ENCODE data around the gene ZBED4.
A peak's percentile ranks its signal among the peaks of the same experiment; 100 is the strongest.

ZBED4 gene

GRCh38 chr22:49913026-49913425, 59.4 kb downstream of the ZBED4 start:
- no peak overlapping the region for H3K18ac ChIP-seq (ENCODE audit: low read length)
- H3K27me3 ChIP-seq (ENCODE audit: control insufficient read depth in 3 of 3, insufficient read depth in 3 of 3, low read depth in 1 of 3, low read length in 3 of 3): no peaks in the 10 kb centered on the region
- no peak overlapping the region for H2AK5ac ChIP-seq (ENCODE audit: low read depth, low read length)
- no peak overlapping the region for H2BK12ac ChIP-seq (ENCODE audit: low read length)
- no peak overlapping the region for H3K23ac ChIP-seq (ENCODE audit: low read depth, low read length, poor library complexity)
- no peak overlapping the region for H3K9ac ChIP-seq (ENCODE audit: low read depth, low read length, poor library complexity)
- H3K36me3 ChIP-seq (replicated peaks in 1 of 2; ENCODE audit: control insufficient read depth in 2 of 2, insufficient read depth in 2 of 2, low read length in 2 of 2): peaks cover 14 to 24% of the 10 kb centered on the region in 2 donors
- no peak overlapping the region for H3K27ac ChIP-seq (replicated peaks; ENCODE audit: low read length)
- WGBS, 2 donors (ENCODE audit: extremely low coverage in 2 of 2, insufficient read length in 2 of 2, insufficient replicate concordance in 1 of 2): no CpG with 5 or more reads among the region's 14 CpGs
- H4K8ac ChIP-seq (ENCODE audit: low read depth, low read length): no peak overlapping the region
- H2BK5ac ChIP-seq (ENCODE audit: low read length): no peak overlapping the region
- H2AFZ ChIP-seq (ENCODE audit: low read length): no peak overlapping the region
- no peak overlapping the region for H4K91ac ChIP-seq (ENCODE audit: low read depth, low read length, poor library complexity)
- H3K4me3 ChIP-seq (ENCODE audit: low read length in 2 of 2): peak overlapping the region in 1 of 2 donors; percentile 22
- DNase-seq (ENCODE audit: low spot score): no peak
- no peak overlapping the region for H2BK15ac ChIP-seq (ENCODE audit: low read length)
- H3K79me1 ChIP-seq (ENCODE audit: low read depth, low read length): peaks cover 3% of the 10 kb centered on the region
- H3K4me1 ChIP-seq (ENCODE audit: control insufficient read depth in 2 of 2, insufficient read depth in 1 of 2, low read depth in 1 of 2, low read length in 2 of 2): peaks cover 2 to 5% of the 10 kb centered on the region in 2 donors
- H3K4ac ChIP-seq (ENCODE audit: low read length): no peak overlapping the region
- no peaks in the 10 kb centered on the region for H3K9me3 ChIP-seq (replicated peaks in 1 of 2; ENCODE audit: control insufficient read depth in 2 of 2, insufficient read depth in 1 of 2, low read depth in 1 of 2, low read length in 2 of 2)
- H3K14ac ChIP-seq (ENCODE audit: low read length): no peak overlapping the region
- H3K4me2 ChIP-seq (ENCODE audit: insufficient read depth, low read length, poor library complexity, severe bottlenecking): no peak overlapping the region
- H2BK120ac ChIP-seq (ENCODE audit: low read depth, low read length): no peak overlapping the region

DNA sequence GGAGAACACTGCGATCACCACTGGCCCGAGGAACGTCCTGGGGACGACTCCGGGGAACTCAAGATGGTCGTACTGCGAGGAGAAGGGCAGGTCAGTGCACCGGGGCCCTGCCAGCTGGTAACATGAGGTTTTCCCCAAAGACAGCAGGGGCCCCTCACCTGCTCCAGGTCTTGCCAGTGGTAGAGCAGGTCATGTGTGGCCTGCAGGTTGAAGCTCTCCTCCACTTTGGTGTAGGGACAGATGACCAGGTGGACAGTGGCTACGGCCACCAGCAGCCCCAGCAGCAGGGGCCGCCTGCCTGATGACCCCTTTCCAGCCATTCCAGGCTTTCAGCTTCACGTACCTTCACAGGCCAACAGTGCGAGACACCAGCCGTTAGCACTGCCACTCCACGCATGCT, 59.8 kb downstream of the ZBED4 start:
- Histone ChIP-seq H4K91ac (ENCODE audit: low read depth, low read length, poor library complexity) (no peak overlapping the region), H3K18ac (ENCODE audit: low read length) (no peak overlapping the region), H3K23ac (ENCODE audit: low read depth, low read length, poor library complexity) (no peak overlapping the region), H3K36me3 (replicated peaks in 1 of 2; ENCODE audit: control insufficient read depth in 2 of 2, insufficient read depth in 2 of 2, low read length in 2 of 2) (peaks cover 14 to 24% of the 10 kb centered on the region in 2 donors), H2BK120ac (ENCODE audit: low read depth, low read length) (no peak overlapping the region), H3K27me3 (ENCODE audit: control insufficient read depth in 3 of 3, insufficient read depth in 3 of 3, low read depth in 1 of 3, low read length in 3 of 3) (no peaks in the 10 kb centered on the region), H3K79me1 (ENCODE audit: low read depth, low read length) (peaks cover 3% of the 10 kb centered on the region), H3K9me3 (replicated peaks in 1 of 2; ENCODE audit: control insufficient read depth in 2 of 2, insufficient read depth in 1 of 2, low read depth in 1 of 2, low read length in 2 of 2) (no peaks in the 10 kb centered on the region), H3K4me2 (ENCODE audit: insufficient read depth, low read length, poor library complexity, severe bottlenecking) (no peak overlapping the region), H3K4ac (ENCODE audit: low read length) (no peak overlapping the region), H2AK5ac (ENCODE audit: low read depth, low read length) (no peak overlapping the region), H3K9ac (ENCODE audit: low read depth, low read length, poor library complexity) (no peak overlapping the region), H3K14ac (ENCODE audit: low read length) (no peak overlapping the region), H3K4me3 (ENCODE audit: low read length in 2 of 2) (no peak overlapping the region), H3K27ac (replicated peaks; ENCODE audit: low read length) (no peak overlapping the region), H2BK5ac (ENCODE audit: low read length) (no peak overlapping the region), H3K4me1 (ENCODE audit: control insufficient read depth in 2 of 2, insufficient read depth in 1 of 2, low read depth in 1 of 2, low read length in 2 of 2) (peaks cover 2 to 5% of the 10 kb centered on the region in 2 donors), H2AFZ (ENCODE audit: low read length) (no peak overlapping the region), H4K8ac (ENCODE audit: low read depth, low read length) (no peak overlapping the region), H2BK15ac (ENCODE audit: low read length) (no peak overlapping the region), H2BK12ac (ENCODE audit: low read length) (no peak overlapping the region)
- no CpG with 5 or more reads among the region's 14 CpGs for WGBS, 2 donors (ENCODE audit: extremely low coverage in 2 of 2, insufficient read length in 2 of 2, insufficient replicate concordance in 1 of 2)
- DNase-seq (ENCODE audit: low spot score): no peak

DNA sequence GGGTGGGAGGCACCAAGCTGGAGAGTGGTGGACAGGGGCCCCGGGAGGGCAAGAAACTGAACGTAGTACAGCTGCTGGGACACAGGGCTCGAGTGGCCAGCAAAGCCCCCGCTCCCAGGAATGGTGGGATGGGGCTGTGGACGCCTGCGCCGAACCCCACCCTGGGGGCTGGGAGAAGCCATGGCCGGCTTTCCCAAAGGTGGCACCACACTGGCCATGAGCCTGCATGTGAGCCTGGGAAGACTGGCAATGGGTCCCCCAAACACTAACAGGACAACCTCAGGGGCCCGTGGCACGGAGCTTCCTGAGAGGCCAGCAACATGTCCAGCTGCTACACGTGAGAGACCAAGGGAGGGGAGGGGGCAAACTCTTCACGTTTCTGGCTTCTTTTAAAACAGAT, 60.6 kb downstream of the ZBED4 start:
- H3K4me2 ChIP-seq (ENCODE audit: insufficient read depth, low read length, poor library complexity, severe bottlenecking): no peak overlapping the region
- H3K23ac ChIP-seq (ENCODE audit: low read depth, low read length, poor library complexity): no peak overlapping the region
- peak overlapping the region; percentile 75 for H2AK5ac ChIP-seq (ENCODE audit: low read depth, low read length)
- H4K91ac ChIP-seq (ENCODE audit: low read depth, low read length, poor library complexity): no peak overlapping the region
- peaks cover 10 to 24% of the 10 kb centered on the region in 2 donors for H3K36me3 ChIP-seq (replicated peaks in 1 of 2; ENCODE audit: control insufficient read depth in 2 of 2, insufficient read depth in 2 of 2, low read length in 2 of 2)
- no peak overlapping the region for H3K4ac ChIP-seq (ENCODE audit: low read length)
- H2BK12ac ChIP-seq (ENCODE audit: low read length): no peak overlapping the region
- no peak overlapping the region for H3K9ac ChIP-seq (ENCODE audit: low read depth, low read length, poor library complexity)
- no peaks in the 10 kb centered on the region for H3K27me3 ChIP-seq (ENCODE audit: control insufficient read depth in 3 of 3, insufficient read depth in 3 of 3, low read depth in 1 of 3, low read length in 3 of 3)
- no peak overlapping the region for H2BK5ac ChIP-seq (ENCODE audit: low read length)
- peaks cover 3% of the 10 kb centered on the region for H3K79me1 ChIP-seq (ENCODE audit: low read depth, low read length)
- H3K18ac ChIP-seq (ENCODE audit: low read length): no peak overlapping the region
- no peak for DNase-seq (ENCODE audit: low spot score)
- peaks cover 9 to 10% of the 10 kb centered on the region in 2 donors for H3K4me1 ChIP-seq (ENCODE audit: control insufficient read depth in 2 of 2, insufficient read depth in 1 of 2, low read depth in 1 of 2, low read length in 2 of 2)
- no peak overlapping the region for H2AFZ ChIP-seq (ENCODE audit: low read length)
- no peak overlapping the region for H3K14ac ChIP-seq (ENCODE audit: low read length)
- no peaks in the 10 kb centered on the region for H3K9me3 ChIP-seq (replicated peaks in 1 of 2; ENCODE audit: control insufficient read depth in 2 of 2, insufficient read depth in 1 of 2, low read depth in 1 of 2, low read length in 2 of 2)
- H3K27ac ChIP-seq (replicated peaks; ENCODE audit: low read length): no peak overlapping the region
- H3K4me3 ChIP-seq (ENCODE audit: low read length in 2 of 2): no peak overlapping the region
- no CpG with 5 or more reads among the region's 12 CpGs for WGBS, 2 donors (ENCODE audit: extremely low coverage in 2 of 2, insufficient read length in 2 of 2, insufficient replicate concordance in 1 of 2)
- H4K8ac ChIP-seq (ENCODE audit: low read depth, low read length): no peak overlapping the region
- H2BK120ac ChIP-seq (ENCODE audit: low read depth, low read length): no peak overlapping the region
- H2BK15ac ChIP-seq (ENCODE audit: low read length): no peak overlapping the region

- Histone ChIP-seq H3K27me3 (ENCODE audit: control insufficient read depth in 3 of 3, insufficient read depth in 3 of 3, low read depth in 1 of 3, low read length in 3 of 3) (no peaks in the 10 kb centered on the region), H2BK15ac (ENCODE audit: low read length) (no peak overlapping the region), H4K8ac (ENCODE audit: low read depth, low read length) (no peak overlapping the region), H3K4me1 (ENCODE audit: control insufficient read depth in 2 of 2, insufficient read depth in 1 of 2, low read depth in 1 of 2, low read length in 2 of 2) (peaks cover 10 to 11% of the 10 kb centered on the region in 2 donors), H3K79me1 (ENCODE audit: low read depth, low read length) (peaks cover 3% of the 10 kb centered on the region), H3K4me2 (ENCODE audit: insufficient read depth, low read length, poor library complexity, severe bottlenecking) (no peak overlapping the region), H3K9ac (ENCODE audit: low read depth, low read length, poor library complexity) (no peak overlapping the region), H3K4me3 (ENCODE audit: low read length in 2 of 2) (no peak overlapping the region), H2AK5ac (ENCODE audit: low read depth, low read length) (no peak overlapping the region), H3K9me3 (replicated peaks in 1 of 2; ENCODE audit: control insufficient read depth in 2 of 2, insufficient read depth in 1 of 2, low read depth in 1 of 2, low read length in 2 of 2) (no peaks in the 10 kb centered on the region), H2AFZ (ENCODE audit: low read length) (no peak overlapping the region), H2BK120ac (ENCODE audit: low read depth, low read length) (no peak overlapping the region), H3K27ac (replicated peaks; ENCODE audit: low read length) (no peak overlapping the region), H4K91ac (ENCODE audit: low read depth, low read length, poor library complexity) (no peak overlapping the region), H3K23ac (ENCODE audit: low read depth, low read length, poor library complexity) (no peak overlapping the region), H3K4ac (ENCODE audit: low read length) (no peak overlapping the region), H3K36me3 (replicated peaks in 1 of 2; ENCODE audit: control insufficient read depth in 2 of 2, insufficient read depth in 2 of 2, low read length in 2 of 2) (peaks cover 14 to 23% of the 10 kb centered on the region in 2 donors), H3K18ac (ENCODE audit: low read length) (no peak overlapping the region), H2BK12ac (ENCODE audit: low read length) (no peak overlapping the region), H3K14ac (ENCODE audit: low read length) (no peak overlapping the region), H2BK5ac (ENCODE audit: low read length) (no peak overlapping the region)
- WGBS, 2 donors (ENCODE audit: extremely low coverage in 2 of 2, insufficient read length in 2 of 2, insufficient replicate concordance in 1 of 2): no CpG with 5 or more reads among the region's 12 CpGs
- DNase-seq (ENCODE audit: low spot score): no peak
These were observed 62.0 kb downstream of the ZBED4 start for GRCh38 chr22:49915610-49916009.

All from neuronal stem cell (in vitro differentiated cells).